Epithelial cell of proximal tubule (primary cell): Measurements from ENCODE around the gene CDCA5. TPM values are rescaled to one million over a fixed set of nuclear protein-coding genes. Genes with fewer than 3 reads are reported as not detected.

ENCODE experiments used
- DNase-seq: peaks from one replicate; pipeline ENCODE4 v3.0.0-alpha.2; 2011; ENCODE audit warnings: low read depth
- H3K4me3 ChIP-seq: 2 replicates; pipeline ENCODE4 v1.5.1; 2011; ENCODE audit warnings: low read depth, mild to moderate bottlenecking, low read length
- CTCF ChIP-seq: conservative IDR thresholded peaks from 2 replicates; pipeline ENCODE4 v1.5.1; 2012; ENCODE audit warnings: low read depth, mild to moderate bottlenecking, low read length
- total RNA-seq: library from RNA; depleted of rRNA; stranded (reverse); fragments of >200 nt; gene quantifications from 2 replicates; pipeline ENCODE4 v1.2.3, GENCODE V29; 2015

Gene CDCA5
- total RNA-seq, 1 donor from 2014 or later = 32.0 TPM

- TF ChIP-seq CTCF = peak; percentile 81
- no peak for DNase-seq
- peak overlapping the region; percentile 82 for H3K4me3 ChIP-seq
Observed at GRCh38 chr11:65112546-65113360, 28.9 kb upstream of the CDCA5 start.

GRCh38 chr11:65111744-65112545, 28.1 kb upstream of the CDCA5 start, which contains the start of gene TM7SF2:
Gene TM7SF2, plus strand, starts transcription at chr11:65111872. Its CDS starts 144 bp downstream, at chr11:65112016.
- peak within 1 kb of the TSS; percentile 82 for H3K4me3 ChIP-seq
- TF ChIP-seq CTCF = no peak
- no peak for DNase-seq

GRCh38 chr11:65111159-65111743, 27.4 kb upstream of the CDCA5 start:
- TF ChIP-seq CTCF = no peak
- no peak for DNase-seq
- H3K4me3 ChIP-seq = no peak overlapping the region

- DNase-seq = no peak
- TF ChIP-seq CTCF = peak; percentile 97
- H3K4me3 ChIP-seq = peak overlapping the region; percentile 26
Observed at GRCh38 chr11:65110354-65110861, 26.6 kb upstream of the CDCA5 start.

GRCh38 chr11:65109231-65110198, 25.7 kb upstream of the CDCA5 start:
- no peak for TF ChIP-seq CTCF
- DNase-seq = no peak
- no peak overlapping the region for H3K4me3 ChIP-seq

- H3K4me3 ChIP-seq = no peak overlapping the region
- no peak for TF ChIP-seq CTCF
- no peak for DNase-seq
Observed at GRCh38 chr11:65108469-65109123, 24.8 kb upstream of the CDCA5 start.
